Heart left ventricle (tissue), 16 donors: ENCODE results near the gene CHD2. TPM values are rescaled to one million over a fixed set of nuclear protein-coding genes. Genes with fewer than 3 reads are reported as not detected.

Experiments used
- ATAC-seq, 4 donors: fragments of 200-7000 bp; cut with Tn5 transposase; one replicate each; pipeline ENCODE4 v1.9.1; 2020 to 2022; ENCODE audit warnings: moderate library complexity in 4 of 4, mild to moderate bottlenecking in 3 of 4, moderate number of reproducible peaks in 1 of 4
- DNase-seq, 5 donors: peaks; one replicate each; pipeline ENCODE4 v3.0.0-alpha.2; 2020
- H3K27ac ChIP-seq, 12 donors: fragments of 200-600 bp; sonication (generic) in 4 of 12; one replicate each; pipeline versions ENCODE4 v1.5.0 to v1.8.0; 2016 to 2022; ENCODE audit warnings: mild to moderate bottlenecking in 2 of 12
- H3K27me3 ChIP-seq, 9 donors: fragments of 200-600 bp; sonication (generic) in 2 of 9; one replicate each; pipeline versions ENCODE4 v1.5.1 to v1.8.0; 2016 to 2022; ENCODE audit warnings: mild to moderate bottlenecking in 3 of 9
- H3K36me3 ChIP-seq, 9 donors: fragments of 200-600 bp; sonication (generic) in 2 of 9; one replicate each; pipeline versions ENCODE4 v1.5.0 to v1.8.0; 2018 to 2022; ENCODE audit warnings: mild to moderate bottlenecking in 2 of 9
- H3K4me1 ChIP-seq, 12 donors: fragments of 200-600 bp; sonication (generic) in 4 of 12; one replicate each; pipeline versions ENCODE4 v1.5.0 to v1.8.0; 2016 to 2022; ENCODE audit warnings: mild to moderate bottlenecking in 3 of 12
- H3K4me3 ChIP-seq, 12 donors: fragments of 200-600 bp; sonication (generic) in 4 of 12; one replicate each; pipeline versions ENCODE4 v1.5.0 to v1.8.0; 2017 to 2022; ENCODE audit warnings: mild to moderate bottlenecking in 9 of 12, moderate library complexity in 4 of 12
- H3K9me3 ChIP-seq, 12 donors: fragments of 200-600 bp; sonication (generic) in 4 of 12; one replicate each; pipeline versions ENCODE4 v1.5.0 to v1.8.0; 2016 to 2022; ENCODE audit warnings: mild to moderate bottlenecking in 1 of 12
- CTCF ChIP-seq, 12 donors: fragments of 200-600 bp; sonication (generic) in 4 of 12; IDR thresholded peaks; one replicate each; pipeline versions ENCODE4 v1.5.0 to v1.8.0; 2018 to 2022; ENCODE audit warnings: antibody characterized with exemption in 12 of 12, mild to moderate bottlenecking in 5 of 12
- POLR2A ChIP-seq, 2 donors: fragments of 450-650 bp; IDR thresholded peaks; one replicate each; pipeline ENCODE4 v1.6.1; 2017; ENCODE audit warnings: antibody characterized with exemption in 2 of 2, mild to moderate bottlenecking in 2 of 2, moderate library complexity in 2 of 2
- WGBS, 4 donors: extraction: QIAGEN DNeasy Blood & Tissue Kit in 2 of 4; methylation state at CpG; one replicate each; pipeline versions ENCODE4 v1.1.5 to v1.1.7; 2013 to 2018; 5-methylcytosine and 5-hydroxymethylcytosine counted together
- intact Hi-C, 10 donors: fragments of 100-400 bp; cut with DNase I; formaldehyde crosslinking; loops; one replicate each; pipeline versions ENCODE4 v1.11.1 to v1.14.2; 2022
- polyA plus RNA-seq, 2 donors: library from polyadenylated mRNA; stranded (reverse); fragments of 200-250 nt; gene quantifications; one replicate each; pipeline ENCODE4 v1.2.3, GENCODE V29; 2013
- total RNA-seq, 9 donors: library from RNA; depleted of rRNA in 2 of 9; stranded (reverse); fragments of >200 nt in 2 of 9; fragmentation: NEBNext Ultra II Directional in 3 of 9; extraction: Animal tissue kit (Norgen Biotek cat#: 25700) in 3 of 9; gene quantifications; one replicate each; pipeline versions ENCODE4 v1.1.0 to v1.2.4, GENCODE V29; 2016 to 2023
- donor health status: ischemic (EF 13 %, LVEDD 7.1; RV severe dilation, severe dysfunction).
- donor health status: healthy with polysubstance abuse.
- donor health status: DM: no; HTN: yes; CAD: no.
- donor health status: DM: no; HTN: no; CAD: no.
- donor health status: ischemic (EF 25% LVEDD 6.9; RV normal size, moderate dysfunction).
- donor health status: ischemic (EF 25% LVEDD 5.7; RV mildly dilated, moderate dysfunction).
- donor health status: healthy.
- donor health status: DM: yes; HTN: yes; CAD: no.
- donor health status: ischemic (EF 35%, LVEDD 5.7; RV mildly dilated, moderate dysfunction).
- donor health status: nonischemic (EF 11% LVEDD 7.7; RV severe dilation, severe dysfunction).
- donor health status: DM: yes; HTN: yes; CAD: no.
- donor health status: PGD.
- donor health status: ischemic (EF 29% LVEDD 5.4; RV normal size, mild dysfunction).
- donor health status: nonischemic (EF 23%, LVEDD 6.1; RV moderate dilation, normal function).

CHD2 gene
- total and polyA plus RNA-seq, 11 donors, result 23.1 to 76.8 (median 41.6) TPM

- peak overlapping the region in 9 of 12 donors; percentile 52 to 75 (median 64) for H3K4me3 ChIP-seq
- intact Hi-C loops, result loop anchor here in 1 of 10 donors (5.0 kb wide), 1 partner anchor 74 kb away; no protein-coding TSS in a partner anchor
- H3K36me3 ChIP-seq, result peaks cover 0 to 35% (median 0%) of the 10 kb centered on the region in 9 donors
- TF ChIP-seq POLR2A (IDR thresholded peaks at IDR 0.05) (no peak), CTCF (IDR thresholded peaks at IDR 0.05) (no peak)
- H3K27me3 ChIP-seq, result no peaks in the 10 kb centered on the region
- peak overlapping the region; percentile 49 to 99 (median 94) for H3K27ac ChIP-seq
- H3K9me3 ChIP-seq, result no peaks in the 10 kb centered on the region
- DNase-seq (no peak), ATAC-seq (no peak)
- H3K4me1 ChIP-seq, result peaks cover 31 to 87% (median 69%) of the 10 kb centered on the region in 12 donors
- 10 to 16% (median 12%) methylated on average over 3 of the region's 3 CpGs for WGBS, 4 donors
These were observed 5.9 kb downstream of the CHD2 start for GRCh38 chr15:92906020-92906419.

GRCh38 chr15:92906563-92907081 lies 6.5 kb downstream of the CHD2 start:
- Histone ChIP-seq H3K4me1 (peaks cover 31 to 92% (median 75%) of the 10 kb centered on the region in 12 donors), H3K36me3 (peaks cover 0 to 30% (median 0%) of the 10 kb centered on the region in 9 donors), H3K4me3 (peak overlapping the region in 6 of 12 donors; percentile 52 to 75 (median 62)), H3K27ac (peak overlapping the region; percentile 49 to 99 (median 94)), H3K9me3 (no peaks in the 10 kb centered on the region), H3K27me3 (no peaks in the 10 kb centered on the region)
- TF ChIP-seq POLR2A (IDR thresholded peaks at IDR 0.05), result no peak
- TF ChIP-seq CTCF (IDR thresholded peaks at IDR 0.05), result no peak
- DNase-seq (no peak), ATAC-seq (no peak)
- intact Hi-C loops, result loop anchor here in 1 of 10 donors (5.0 kb wide), 1 partner anchor 74 kb away; no protein-coding TSS in a partner anchor
- WGBS, 4 donors, result 28 to 47% (median 41%) methylated on average over 1 of the region's 1 CpG

GRCh38 chr15:92907229-92907628 lies 7.1 kb downstream of the CHD2 start:
- DNase-seq (no peak), ATAC-seq (no peak)
- H3K9me3 ChIP-seq, result no peaks in the 10 kb centered on the region
- peaks cover 0 to 24% (median 0%) of the 10 kb centered on the region in 9 donors for H3K36me3 ChIP-seq
- 34 to 44% (median 38%) methylated on average over 1 of the region's 1 CpG for WGBS, 4 donors
- peak overlapping the region in 7 of 12 donors; percentile 3 to 75 (median 20) for H3K4me3 ChIP-seq
- no peaks in the 10 kb centered on the region for H3K27me3 ChIP-seq
- intact Hi-C loops, result loop anchor here in 1 of 10 donors (5.0 kb wide), 1 partner anchor 75 kb away; no protein-coding TSS in a partner anchor
- TF ChIP-seq POLR2A (IDR thresholded peaks at IDR 0.05) (no peak), CTCF (IDR thresholded peaks at IDR 0.05) (no peak)
- peaks cover 31 to 92% (median 80%) of the 10 kb centered on the region in 12 donors for H3K4me1 ChIP-seq
- H3K27ac ChIP-seq, result peak overlapping the region; percentile 49 to 99 (median 94)

- H3K36me3 ChIP-seq, result peaks cover 0 to 20% (median 0%) of the 10 kb centered on the region in 9 donors
- no peaks in the 10 kb centered on the region for H3K9me3 ChIP-seq
- intact Hi-C loops, result loop anchor here in 1 of 10 donors (5.0 kb wide), 1 partner anchor 76 kb away; no protein-coding TSS in a partner anchor
- 4 to 13% (median 7%) methylated on average over 5 of the region's 5 CpGs for WGBS, 4 donors
- peak in 2 of 5 donors; percentile 47 to 58 for DNase-seq
- peak overlapping the region in 9 of 12 donors; percentile 1 to 75 (median 15) for H3K4me3 ChIP-seq
- H3K27ac ChIP-seq, result peak overlapping the region; percentile 49 to 99 (median 94)
- H3K27me3 ChIP-seq, result no peaks in the 10 kb centered on the region
- TF ChIP-seq POLR2A (IDR thresholded peaks at IDR 0.05) (no peak), CTCF (IDR thresholded peaks at IDR 0.05) (no peak)
- peaks cover 31 to 92% (median 78%) of the 10 kb centered on the region in 12 donors for H3K4me1 ChIP-seq
- ATAC-seq, result peak in 2 of 4 donors; percentile 9 to 32
These were observed 8.0 kb downstream of the CHD2 start for GRCh38 chr15:92907896-92908712.
